Endodermal cell (in vitro differentiated cells): ENCODE data around the gene LBH. TPM values are rescaled to one million over a fixed set of nuclear protein-coding genes. Genes with fewer than 3 reads are reported as not detected.
A peak's percentile ranks its signal among the peaks of the same experiment; 100 is the strongest.
"Not testable (repeated sequence)": the region's sequence is repeated elsewhere in the genome, so short reads cannot be mapped to it uniquely, and the experiment has no call there.

Source experiments
- DNase-seq: peaks from one replicate; pipeline ENCODE4 v3.0.0-alpha.2; 2017
- H3K27ac ChIP-seq: 2 replicates; pipeline ENCODE4 v1.5.1; 2013; ENCODE audit warnings: mild to moderate bottlenecking, low read depth, low read length, moderate library complexity
- H3K27me3 ChIP-seq: 2 replicates; pipeline ENCODE4 v1.6.1; 2013; ENCODE audit warnings: mild to moderate bottlenecking, low read length, moderate library complexity; ENCODE audit not compliant: insufficient read depth, control insufficient read depth, poor library complexity, severe bottlenecking
- H3K36me3 ChIP-seq: 2 replicates; pipeline ENCODE4 v1.7.0; 2013; ENCODE audit warnings: mild to moderate bottlenecking, low read length, moderate library complexity; ENCODE audit not compliant: control insufficient read depth, insufficient read depth
- H3K4me1 ChIP-seq: one replicate; pipeline ENCODE4 v1.7.0; 2013; ENCODE audit warnings: low read length; ENCODE audit not compliant: control insufficient read depth, insufficient read depth
- H3K4me3 ChIP-seq: 2 replicates; pipeline ENCODE4 v1.5.1; 2013; ENCODE audit warnings: mild to moderate bottlenecking, low read length, moderate library complexity
- H3K9ac ChIP-seq: 2 replicates; pipeline ENCODE4 v1.6.1; 2013; ENCODE audit warnings: mild to moderate bottlenecking, low read length, moderate library complexity; ENCODE audit not compliant: poor library complexity, severe bottlenecking; ENCODE audit errors: extremely low read depth
- H3K9me3 ChIP-seq: 2 replicates; pipeline ENCODE4 v1.6.1; 2013; ENCODE audit warnings: mild to moderate bottlenecking, low read length, moderate library complexity; ENCODE audit not compliant: control insufficient read depth
- H3K27ac Mint-ChIP-seq: 2 replicates; pipeline ENCODE4 v1.8.0; 2020; ENCODE audit warnings: mixed read lengths
- H3K27me3 Mint-ChIP-seq: 2 replicates; pipeline ENCODE4 v1.8.0; 2021; ENCODE audit warnings: mild to moderate bottlenecking, mixed read lengths; ENCODE audit not compliant: insufficient read depth
- H3K36me3 Mint-ChIP-seq: 2 replicates; pipeline ENCODE4 v1.8.0; 2020; ENCODE audit warnings: low read depth, mixed read lengths
- H3K4me1 Mint-ChIP-seq: 2 replicates; pipeline ENCODE4 v1.8.0; 2020; ENCODE audit warnings: mixed read lengths
- H3K4me3 Mint-ChIP-seq: 2 replicates; pipeline ENCODE4 v1.8.0; 2020; ENCODE audit warnings: mild to moderate bottlenecking, moderate library complexity, mixed read lengths
- H3K9me3 Mint-ChIP-seq: 2 replicates; pipeline ENCODE4 v1.8.0; 2020; ENCODE audit warnings: mild to moderate bottlenecking, mixed read lengths
- CTCF ChIP-seq: fragments of 200-600 bp; sonication (generic); conservative IDR thresholded peaks from 2 replicates; pipeline ENCODE4 v1.5.0; 2021; ENCODE audit warnings: antibody characterized with exemption, mild to moderate bottlenecking
- WGBS, 2 experiments: methylation state at CpG; one replicate each; pipeline versions ENCODE4 v1.1.5 to v1.1.7; 2013; ENCODE audit warnings: missing lambda C conversion rate in 2 of 2, mixed read lengths in 1 of 2; ENCODE audit not compliant: insufficient coverage in 1 of 2, insufficient read length in 1 of 2; 5-methylcytosine and 5-hydroxymethylcytosine counted together
- total RNA-seq, 2 donors: library from RNA; stranded (reverse); fragmentation: NEBNext Ultra II Directional in 1 of 2; extraction: Animal tissue kit (Norgen Biotek cat#: 25700) in 1 of 2; gene quantifications; 2 replicates in 1 of 2; 3 replicates in 1 of 2; pipeline ENCODE4 v1.2.1, GENCODE V29; 2021

LBH gene
- total RNA-seq, 2 donors from 2014 or later, result 48.0 to 50.0 TPM

- no peak overlapping the region for H3K9ac ChIP-seq
- peaks cover 24% of the 10 kb centered on the region for H3K4me1 Mint-ChIP-seq
- no peak for TF ChIP-seq CTCF
- no peaks in the 10 kb centered on the region for H3K27me3 ChIP-seq
- no peak overlapping the region for H3K27ac Mint-ChIP-seq
- H3K9me3 ChIP-seq, result no peaks in the 10 kb centered on the region
- WGBS, 2 experiments, result 89 to 92% methylated on average over 4 to 5 of the region's 5 CpGs
- H3K9me3 Mint-ChIP-seq, result peaks cover 2% of the 10 kb centered on the region
- H3K4me1 ChIP-seq, result no peaks in the 10 kb centered on the region
- H3K36me3 Mint-ChIP-seq, result no peaks in the 10 kb centered on the region
- H3K36me3 ChIP-seq, result no peaks in the 10 kb centered on the region
- H3K4me3 Mint-ChIP-seq, result no peak overlapping the region
- peak; percentile 37 for DNase-seq
- H3K27me3 Mint-ChIP-seq, result no peaks in the 10 kb centered on the region
- H3K4me3 ChIP-seq, result no peak overlapping the region
- no peak overlapping the region for H3K27ac ChIP-seq
These were observed 37.0 kb downstream of the LBH start for GRCh38 chr2:30268296-30268871.

- not testable (repeated sequence) for H3K9ac ChIP-seq
- H3K4me1 Mint-ChIP-seq, result peaks cover 28% of the 10 kb centered on the region
These were observed 37.9 kb downstream of the LBH start for GRCh38 chr2:30269114-30269770.

GRCh38 chr2:30269771-30270145 lies 38.4 kb downstream of the LBH start:
- Histone ChIP-seq H3K9me3 (no peaks in the 10 kb centered on the region), H3K9ac (no peak overlapping the region), H3K36me3 (no peaks in the 10 kb centered on the region), H3K27ac (no peak overlapping the region), H3K4me1 (no peaks in the 10 kb centered on the region), H3K4me3 (no peak overlapping the region), H3K27me3 (no peaks in the 10 kb centered on the region)
- no peak for TF ChIP-seq CTCF
- no peak overlapping the region for H3K4me3 Mint-ChIP-seq
- H3K4me1 Mint-ChIP-seq, result peaks cover 28% of the 10 kb centered on the region
- H3K9me3 Mint-ChIP-seq, result peaks cover 2% of the 10 kb centered on the region
- H3K27me3 Mint-ChIP-seq, result no peaks in the 10 kb centered on the region
- H3K36me3 Mint-ChIP-seq, result no peaks in the 10 kb centered on the region
- no peak overlapping the region for H3K27ac Mint-ChIP-seq
- WGBS, 2 experiments, result 92% methylated on average over 5 of the region's 5 CpGs
- DNase-seq, result peak; percentile 29

More at GRCh38 chr2:30269114-30269770, 37.9 kb downstream of the LBH start:
- not testable (repeated sequence) for H3K4me3 Mint-ChIP-seq, H3K36me3 ChIP-seq, H3K9me3 Mint-ChIP-seq, H3K36me3 Mint-ChIP-seq, H3K27me3 Mint-ChIP-seq, H3K4me1 ChIP-seq, H3K27ac Mint-ChIP-seq, H3K4me3 ChIP-seq, H3K27ac ChIP-seq, H3K27me3 ChIP-seq, H3K9me3 ChIP-seq
- DNase-seq, result peak; percentile 22
- 88 to 91% methylated on average over 11 to 16 of the region's 16 CpGs for WGBS, 2 experiments
